ENCODE measurements around the gene GSG1.

GRCh38 chr12:13090054-13090453, 13.4 kb downstream of the GSG1 start:
- TF ChIP-seq CTCF (IDR thresholded peaks at IDR 0.05; ENCODE audit: low read depth, low read length) (no peak), POLR2A (IDR thresholded peaks at IDR 0.05; ENCODE audit: extremely low read depth, insufficient read length) (no peak)
